Measurements from ENCODE around the gene CCDC15.

DNA sequence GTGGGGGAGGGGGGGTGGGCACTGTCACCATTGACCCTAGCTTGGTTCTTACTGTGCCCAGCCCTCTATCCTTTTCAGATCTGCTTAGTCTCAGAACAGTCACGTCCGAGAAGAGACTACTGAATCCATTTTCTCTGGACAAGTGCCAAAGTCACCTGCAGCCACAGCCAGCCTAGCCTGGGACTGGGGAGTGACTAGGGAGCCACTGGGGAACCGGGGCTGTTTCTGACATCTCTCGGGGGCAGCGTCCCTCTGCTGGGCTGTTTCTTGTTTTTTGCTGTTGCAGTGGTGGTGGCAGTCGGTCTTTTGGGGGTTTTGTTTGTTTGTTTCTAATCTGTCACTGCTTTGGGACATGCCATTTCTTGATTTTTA is 117.8 kb downstream of the CCDC15 start:
- TF ChIP-seq, protein P1, sequence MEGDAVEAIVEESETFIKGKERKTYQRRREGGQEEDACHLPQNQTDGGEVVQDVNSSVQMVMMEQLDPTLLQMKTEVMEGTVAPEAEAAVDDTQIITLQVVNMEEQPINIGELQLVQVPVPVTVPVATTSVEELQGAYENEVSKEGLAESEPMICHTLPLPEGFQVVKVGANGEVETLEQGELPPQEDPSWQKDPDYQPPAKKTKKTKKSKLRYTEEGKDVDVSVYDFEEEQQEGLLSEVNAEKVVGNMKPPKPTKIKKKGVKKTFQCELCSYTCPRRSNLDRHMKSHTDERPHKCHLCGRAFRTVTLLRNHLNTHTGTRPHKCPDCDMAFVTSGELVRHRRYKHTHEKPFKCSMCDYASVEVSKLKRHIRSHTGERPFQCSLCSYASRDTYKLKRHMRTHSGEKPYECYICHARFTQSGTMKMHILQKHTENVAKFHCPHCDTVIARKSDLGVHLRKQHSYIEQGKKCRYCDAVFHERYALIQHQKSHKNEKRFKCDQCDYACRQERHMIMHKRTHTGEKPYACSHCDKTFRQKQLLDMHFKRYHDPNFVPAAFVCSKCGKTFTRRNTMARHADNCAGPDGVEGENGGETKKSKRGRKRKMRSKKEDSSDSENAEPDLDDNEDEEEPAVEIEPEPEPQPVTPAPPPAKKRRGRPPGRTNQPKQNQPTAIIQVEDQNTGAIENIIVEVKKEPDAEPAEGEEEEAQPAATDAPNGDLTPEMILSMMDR (IDR thresholded peaks at IDR 0.05): no peak
- TF ChIP-seq POLR2AphosphoS5 (IDR thresholded peaks at IDR 0.05; ENCODE audit: insufficient read depth in 1 of 2, low read depth in 1 of 2) (no peak), POLR2A (IDR thresholded peaks at IDR 0.05) (no peak)

All from vagina (tissue), 2 donors.